ENCODE data around the gene LEMD1. TPM values are rescaled to one million over a fixed set of nuclear protein-coding genes. Genes with fewer than 3 reads are reported as not detected.

The LEMD1 gene
- total RNA-seq, 1 experiment from 2014 or later, result 17.2 TPM

DNA sequence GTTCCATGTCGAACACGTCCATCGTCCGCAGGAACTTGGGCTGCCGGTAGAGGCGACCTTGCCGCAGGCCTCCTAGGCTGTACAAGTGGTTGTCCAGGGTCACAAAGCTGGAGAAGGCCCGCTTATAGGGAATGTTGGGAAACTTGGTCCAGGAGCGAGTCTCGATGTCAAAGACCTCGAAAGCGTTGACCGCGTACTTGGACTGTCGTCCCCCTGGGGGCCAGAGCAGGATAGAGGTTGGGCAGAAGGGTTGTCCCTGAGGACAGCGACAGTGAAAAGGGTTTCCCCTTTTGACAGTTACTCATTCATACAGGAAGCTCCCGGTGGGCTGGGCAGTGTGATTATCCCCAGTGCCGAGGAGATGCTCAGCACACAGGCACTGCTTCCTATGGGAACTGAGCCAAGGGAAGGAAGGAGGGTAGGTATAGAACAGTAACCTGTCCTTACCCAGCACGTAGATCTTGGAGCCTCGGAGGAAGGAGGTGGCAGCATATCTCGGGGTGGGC lies 82.6 kb downstream of the LEMD1 start:
- intact Hi-C loops (cut with micrococcal nuclease; ENCODE audit: unreplicated experiment), result loop anchor here (5.0 kb wide), 2 partner anchors 93 to 148 kb away; no protein-coding TSS in a partner anchor
- BruUV-seq (replicated peaks), result no TSS peak
- DNase-seq, result no peak

DNA sequence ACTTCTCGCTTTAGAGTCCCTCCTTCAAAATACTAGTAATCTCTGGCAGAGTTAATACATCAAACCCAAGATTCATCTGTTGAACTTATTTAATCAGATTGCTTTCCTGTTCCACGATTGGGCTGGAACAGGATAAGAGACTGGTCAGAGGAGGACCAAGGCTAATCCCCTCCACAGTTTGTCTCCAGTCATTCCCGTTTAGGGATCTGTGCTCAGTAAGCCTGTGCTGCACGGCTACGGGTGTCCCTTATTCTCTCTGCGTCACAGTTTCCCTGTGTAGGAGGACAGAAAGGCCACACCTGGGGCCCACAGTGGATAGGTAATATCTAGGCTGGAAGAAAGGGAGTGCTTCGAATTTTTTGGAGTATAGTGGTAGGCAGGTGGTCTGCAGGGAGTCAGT lies 83.8 kb downstream of the LEMD1 start:
- TF ChIP-seq, protein P1, sequence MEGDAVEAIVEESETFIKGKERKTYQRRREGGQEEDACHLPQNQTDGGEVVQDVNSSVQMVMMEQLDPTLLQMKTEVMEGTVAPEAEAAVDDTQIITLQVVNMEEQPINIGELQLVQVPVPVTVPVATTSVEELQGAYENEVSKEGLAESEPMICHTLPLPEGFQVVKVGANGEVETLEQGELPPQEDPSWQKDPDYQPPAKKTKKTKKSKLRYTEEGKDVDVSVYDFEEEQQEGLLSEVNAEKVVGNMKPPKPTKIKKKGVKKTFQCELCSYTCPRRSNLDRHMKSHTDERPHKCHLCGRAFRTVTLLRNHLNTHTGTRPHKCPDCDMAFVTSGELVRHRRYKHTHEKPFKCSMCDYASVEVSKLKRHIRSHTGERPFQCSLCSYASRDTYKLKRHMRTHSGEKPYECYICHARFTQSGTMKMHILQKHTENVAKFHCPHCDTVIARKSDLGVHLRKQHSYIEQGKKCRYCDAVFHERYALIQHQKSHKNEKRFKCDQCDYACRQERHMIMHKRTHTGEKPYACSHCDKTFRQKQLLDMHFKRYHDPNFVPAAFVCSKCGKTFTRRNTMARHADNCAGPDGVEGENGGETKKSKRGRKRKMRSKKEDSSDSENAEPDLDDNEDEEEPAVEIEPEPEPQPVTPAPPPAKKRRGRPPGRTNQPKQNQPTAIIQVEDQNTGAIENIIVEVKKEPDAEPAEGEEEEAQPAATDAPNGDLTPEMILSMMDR (IDR thresholded peaks at IDR 0.05; ENCODE audit: unreplicated experiment), result no peak
- peaks cover 63% of the 10 kb centered on the region for H3K27me3 Mint-ChIP-seq (ENCODE audit: unreplicated experiment)
- H3K4me1 Mint-ChIP-seq (ENCODE audit: low read depth, unreplicated experiment), result no peaks in the 10 kb centered on the region
- intact Hi-C loops (cut with micrococcal nuclease; ENCODE audit: unreplicated experiment), result loop anchor here (5.0 kb wide), 2 partner anchors 94 to 149 kb away; no protein-coding TSS in a partner anchor
- H3K4me3 Mint-ChIP-seq (ENCODE audit: low read depth, unreplicated experiment), result no peak overlapping the region
- DNase-seq, result no peak
- H3K27ac Mint-ChIP-seq (ENCODE audit: unreplicated experiment), result no peak overlapping the region
- H3K9me3 Mint-ChIP-seq (ENCODE audit: low read depth, unreplicated experiment), result no peaks in the 10 kb centered on the region
- CTCF ChIA-PET, result interaction anchor here (2.4 kb wide), 1 partner anchor 16 kb away, joined by 13 read pairs; no protein-coding TSS in a partner anchor
- BruUV-seq (replicated peaks), result no TSS peak
- no peaks in the 10 kb centered on the region for H3K36me3 Mint-ChIP-seq (ENCODE audit: insufficient read depth, unreplicated experiment)

More for the DNA sequence above, 82.6 kb downstream of the LEMD1 start:
- H3K36me3 Mint-ChIP-seq (ENCODE audit: insufficient read depth, unreplicated experiment), result no peaks in the 10 kb centered on the region
- H3K4me1 Mint-ChIP-seq (ENCODE audit: low read depth, unreplicated experiment), result peaks cover 4% of the 10 kb centered on the region
- no peak overlapping the region for H3K27ac Mint-ChIP-seq (ENCODE audit: unreplicated experiment)
- H3K27me3 Mint-ChIP-seq (ENCODE audit: unreplicated experiment), result peaks cover 61% of the 10 kb centered on the region
- H3K9me3 Mint-ChIP-seq (ENCODE audit: low read depth, unreplicated experiment), result no peaks in the 10 kb centered on the region
- TF ChIP-seq, protein P1 (IDR thresholded peaks at IDR 0.05; ENCODE audit: unreplicated experiment), result no peak
- CTCF ChIA-PET, result interaction anchor here (0.5 to 1.7 kb wide), 5 partner anchors 10 to 185 kb away, joined by 3 to 8 read pairs (median 4); no protein-coding TSS in a partner anchor
- H3K4me3 Mint-ChIP-seq (ENCODE audit: low read depth, unreplicated experiment), result no peak overlapping the region

DNA sequence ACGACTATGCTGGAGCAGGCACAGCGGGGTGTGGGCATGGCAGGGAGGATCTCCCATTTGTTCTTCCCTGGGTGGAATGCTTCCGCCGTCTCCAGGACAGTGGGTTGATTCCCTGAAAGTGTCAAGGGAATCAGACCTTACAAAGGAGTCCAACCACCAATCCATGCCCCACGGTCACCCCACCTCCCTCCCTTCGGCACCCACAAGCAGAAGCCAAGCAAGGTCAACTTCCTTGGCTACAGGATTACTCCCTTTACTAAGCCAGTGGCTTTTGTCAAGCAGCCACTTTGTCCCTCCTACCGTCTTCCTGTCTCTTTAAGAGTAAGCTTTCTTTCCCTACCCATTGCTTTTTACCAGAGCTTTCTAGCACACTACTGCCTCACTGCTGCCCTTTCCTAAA lies 84.4 kb downstream of the LEMD1 start:
- no peaks in the 10 kb centered on the region for H3K36me3 Mint-ChIP-seq (ENCODE audit: insufficient read depth, unreplicated experiment)
- DNase-seq, result no peak
- no peaks in the 10 kb centered on the region for H3K9me3 Mint-ChIP-seq (ENCODE audit: low read depth, unreplicated experiment)
- no peak overlapping the region for H3K4me3 Mint-ChIP-seq (ENCODE audit: low read depth, unreplicated experiment)
- intact Hi-C loops (cut with micrococcal nuclease; ENCODE audit: unreplicated experiment), result loop anchor here (5.0 kb wide), 2 partner anchors 95 to 150 kb away; no protein-coding TSS in a partner anchor
- TF ChIP-seq, protein P1 (IDR thresholded peaks at IDR 0.05; ENCODE audit: unreplicated experiment), result no peak
- no peak overlapping the region for H3K27ac Mint-ChIP-seq (ENCODE audit: unreplicated experiment)
- no peaks in the 10 kb centered on the region for H3K4me1 Mint-ChIP-seq (ENCODE audit: low read depth, unreplicated experiment)
- H3K27me3 Mint-ChIP-seq (ENCODE audit: unreplicated experiment), result peaks cover 61% of the 10 kb centered on the region
- CTCF ChIA-PET, result interaction anchor here (0.5 to 3.0 kb wide), 9 partner anchors 16 to 339 kb away, joined by 3 to 22 read pairs (median 4); partner anchors contain the start of gene CDK18
- BruUV-seq (replicated peaks), result no TSS peak

DNA sequence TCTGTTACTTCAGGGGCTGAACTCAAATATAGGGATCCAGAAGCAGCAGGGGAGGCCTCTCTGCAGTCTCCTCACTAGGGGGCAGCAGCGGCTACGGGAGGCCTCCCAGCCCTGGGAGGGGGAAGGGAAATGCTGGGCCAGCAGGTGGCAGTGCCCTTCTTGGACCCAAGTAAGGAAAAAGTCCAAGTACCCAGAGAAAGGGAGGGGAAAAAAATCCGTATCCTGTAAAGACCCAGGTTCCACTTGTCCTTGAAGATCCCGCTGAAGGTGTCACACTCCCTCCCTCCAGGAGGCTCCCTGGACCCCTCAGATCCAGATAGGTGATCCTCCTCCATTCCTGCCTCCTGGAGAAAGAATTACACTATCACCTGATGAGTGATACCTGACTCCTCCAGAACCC lies 86.2 kb downstream of the LEMD1 start:
- CTCF ChIA-PET, result interaction anchor here (0.6 to 3.0 kb wide), 20 partner anchors 8 to 916 kb away, joined by 3 to 22 read pairs (median 4); no protein-coding TSS in a partner anchor
- BruUV-seq (replicated peaks), result no TSS peak

More for the DNA sequence above, 86.2 kb downstream of the LEMD1 start:
- no peak overlapping the region for H3K27ac Mint-ChIP-seq (ENCODE audit: unreplicated experiment)
- TF ChIP-seq, protein P1 (IDR thresholded peaks at IDR 0.05; ENCODE audit: unreplicated experiment), result peak; percentile 96
- H3K4me1 Mint-ChIP-seq (ENCODE audit: low read depth, unreplicated experiment), result no peaks in the 10 kb centered on the region
- H3K27me3 Mint-ChIP-seq (ENCODE audit: unreplicated experiment), result peaks cover 69% of the 10 kb centered on the region
- H3K4me3 Mint-ChIP-seq (ENCODE audit: low read depth, unreplicated experiment), result no peak overlapping the region
- peak; percentile 95 for DNase-seq
- H3K36me3 Mint-ChIP-seq (ENCODE audit: insufficient read depth, unreplicated experiment), result no peaks in the 10 kb centered on the region
- intact Hi-C loops (cut with micrococcal nuclease; ENCODE audit: unreplicated experiment), result loop anchor here (1.0 to 5.0 kb wide), 3 partner anchors 97 to 189 kb away; no protein-coding TSS in a partner anchor
- no peaks in the 10 kb centered on the region for H3K9me3 Mint-ChIP-seq (ENCODE audit: low read depth, unreplicated experiment)

Data from Calu3 (cell line).